HG03575 (cell line): ENCODE results near the gene ATP8B3.

Source experiments
- ATAC-seq: cut with Tn5 transposase; IDR thresholded peaks from one replicate; pipeline ENCODE4 v1.9.1; 2021; ENCODE audit not compliant: unreplicated experiment, insufficient number of reproducible peaks, low FRiP score; ENCODE audit errors: extremely low read depth

The ATP8B3 gene

GRCh38 chr19:1839658-1840540 lies 27.8 kb upstream of the ATP8B3 start:
- ATAC-seq, result no peak

- ATAC-seq, result no peak
Observed at GRCh38 chr19:1837625-1838105, 25.6 kb upstream of the ATP8B3 start.

GRCh38 chr19:1837222-1837565 lies 25.1 kb upstream of the ATP8B3 start:
- no peak for ATAC-seq

GRCh38 chr19:1836458-1837221 lies 24.6 kb upstream of the ATP8B3 start:
- ATAC-seq, result no peak

GRCh38 chr19:1833540-1833939 lies 21.5 kb upstream of the ATP8B3 start:
- ATAC-seq, result no peak

- ATAC-seq, result no peak
Observed at GRCh38 chr19:1832046-1832663, 20.1 kb upstream of the ATP8B3 start.

GRCh38 chr19:1830978-1831377 lies 18.9 kb upstream of the ATP8B3 start:
- no peak for ATAC-seq

- no peak for ATAC-seq
Observed at GRCh38 chr19:1830568-1830967, 18.5 kb upstream of the ATP8B3 start.

- ATAC-seq, result no peak
Observed at GRCh38 chr19:1829958-1830357, 17.9 kb upstream of the ATP8B3 start.

- no peak for ATAC-seq
Observed at GRCh38 chr19:1828279-1829238, 16.5 kb upstream of the ATP8B3 start.

- ATAC-seq, result no peak
Observed at GRCh38 chr19:1827566-1828278, 15.6 kb upstream of the ATP8B3 start.

GRCh38 chr19:1826557-1827521 lies 14.8 kb upstream of the ATP8B3 start:
- ATAC-seq, result no peak

GRCh38 chr19:1825909-1826556 lies 14.0 kb upstream of the ATP8B3 start:
- ATAC-seq, result no peak

GRCh38 chr19:1824252-1824622 lies 12.2 kb upstream of the ATP8B3 start:
- ATAC-seq, result no peak

- ATAC-seq, result no peak
Observed at GRCh38 chr19:1823539-1824251, 11.6 kb upstream of the ATP8B3 start.

- no peak for ATAC-seq
Observed at GRCh38 chr19:1823020-1823419, 10.9 kb upstream of the ATP8B3 start.
